ENCODE measurements around the gene DQX1.
A peak's percentile ranks its signal among the peaks of the same experiment; 100 is the strongest.

The DQX1 gene

DNA sequence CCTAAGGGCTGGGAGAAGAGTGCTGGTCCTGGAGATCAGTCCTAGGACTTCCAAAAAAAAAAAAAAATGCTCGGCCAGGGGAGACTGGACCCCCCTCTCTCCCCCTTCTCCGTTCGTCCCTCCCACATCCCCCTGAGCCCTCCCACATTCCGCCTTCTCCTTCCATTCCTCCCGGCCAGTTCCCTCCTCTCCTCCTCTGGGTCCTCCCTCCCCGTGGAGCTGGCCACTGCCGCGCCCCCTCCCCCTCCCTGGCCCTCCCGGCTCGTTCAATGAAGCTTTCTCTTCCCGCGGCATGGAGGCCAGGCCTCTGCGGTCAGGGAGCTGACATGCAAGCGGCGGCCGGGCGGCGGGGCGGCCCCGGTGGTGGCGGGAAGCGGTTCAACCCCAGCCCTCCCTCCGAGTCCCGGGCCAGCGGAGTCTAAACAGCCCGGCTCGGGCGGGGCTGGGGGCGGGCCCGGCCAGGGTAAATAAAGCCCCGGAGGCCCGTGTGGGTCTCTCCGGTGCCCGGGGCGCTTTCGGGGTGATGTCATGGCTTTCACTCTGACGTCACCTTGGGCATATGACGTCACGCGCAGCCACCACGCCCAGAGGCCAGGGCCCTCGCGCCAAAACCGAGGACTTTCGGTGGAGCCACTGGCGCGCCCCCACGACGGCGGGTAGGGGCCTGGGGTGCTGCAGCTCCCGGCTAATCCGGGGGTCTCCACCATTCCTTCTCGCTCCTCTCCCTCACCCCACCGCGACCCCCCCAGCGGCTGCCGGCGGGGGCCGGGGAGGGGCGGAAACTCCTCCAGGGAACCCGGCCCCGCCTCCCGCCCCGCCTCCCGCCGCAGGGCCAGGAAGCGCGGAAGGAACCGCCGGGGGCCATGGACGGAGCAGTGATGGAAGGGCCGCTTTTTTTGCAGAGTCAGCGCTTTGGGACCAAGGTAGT lies 28.1 kb upstream of the DQX1 start, which contains the start of the genes DOK1 and LOXL3:
Gene DOK1 (plus strand): TSS at position 829 of the 928 bp plus-strand sequence. CDS start 35 bp downstream, at position 864.
Gene LOXL3 (minus strand): TSS at position 51 of the 928 bp plus-strand sequence. CDS start 1,308 bp downstream, outside the sequence.
- DNase-seq: peak; percentile 96

DNA sequence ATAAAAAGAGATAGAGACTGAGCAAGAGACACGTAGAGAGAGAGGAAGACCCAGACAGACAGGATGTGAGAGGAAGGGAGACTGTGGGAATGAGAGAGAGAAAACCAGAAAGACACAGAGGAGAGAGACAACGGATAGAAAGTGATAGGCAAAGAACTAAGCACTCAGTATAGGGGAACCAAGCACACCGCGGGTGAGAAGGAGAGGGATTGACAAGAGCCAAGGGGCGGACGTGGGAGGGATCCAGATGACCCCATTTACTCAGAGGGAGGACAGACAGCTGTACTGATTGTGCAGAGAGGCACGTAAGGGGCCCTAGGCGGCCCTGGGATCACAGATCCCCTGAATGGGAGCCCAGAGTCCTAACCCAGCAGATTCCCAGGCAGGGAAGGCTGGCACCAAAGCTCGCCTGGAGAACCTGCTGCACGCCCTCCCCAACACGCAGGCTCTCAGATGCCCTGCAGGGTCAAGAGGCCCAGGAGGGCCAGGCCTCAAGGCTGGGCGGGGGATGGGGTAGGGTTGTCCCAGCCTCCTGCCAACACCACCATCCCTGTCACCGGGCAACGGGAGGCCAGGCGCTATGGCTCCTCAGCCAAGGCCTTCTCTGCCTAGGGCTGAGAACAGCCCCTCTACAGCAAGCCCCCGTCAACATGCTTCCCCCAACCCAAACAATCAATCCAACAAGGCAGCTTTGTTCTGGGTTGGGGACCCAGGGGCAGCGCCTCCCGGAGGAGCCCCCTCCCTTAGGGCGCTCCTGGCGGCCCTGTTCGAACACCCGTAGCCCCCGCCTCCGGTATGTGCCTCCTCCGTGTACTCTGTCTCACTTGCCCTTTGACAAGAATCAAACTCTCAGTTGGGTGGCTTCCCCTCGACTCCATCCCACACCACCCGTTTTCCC lies 27.1 kb upstream of the DQX1 start:
- no peak for DNase-seq

DNA sequence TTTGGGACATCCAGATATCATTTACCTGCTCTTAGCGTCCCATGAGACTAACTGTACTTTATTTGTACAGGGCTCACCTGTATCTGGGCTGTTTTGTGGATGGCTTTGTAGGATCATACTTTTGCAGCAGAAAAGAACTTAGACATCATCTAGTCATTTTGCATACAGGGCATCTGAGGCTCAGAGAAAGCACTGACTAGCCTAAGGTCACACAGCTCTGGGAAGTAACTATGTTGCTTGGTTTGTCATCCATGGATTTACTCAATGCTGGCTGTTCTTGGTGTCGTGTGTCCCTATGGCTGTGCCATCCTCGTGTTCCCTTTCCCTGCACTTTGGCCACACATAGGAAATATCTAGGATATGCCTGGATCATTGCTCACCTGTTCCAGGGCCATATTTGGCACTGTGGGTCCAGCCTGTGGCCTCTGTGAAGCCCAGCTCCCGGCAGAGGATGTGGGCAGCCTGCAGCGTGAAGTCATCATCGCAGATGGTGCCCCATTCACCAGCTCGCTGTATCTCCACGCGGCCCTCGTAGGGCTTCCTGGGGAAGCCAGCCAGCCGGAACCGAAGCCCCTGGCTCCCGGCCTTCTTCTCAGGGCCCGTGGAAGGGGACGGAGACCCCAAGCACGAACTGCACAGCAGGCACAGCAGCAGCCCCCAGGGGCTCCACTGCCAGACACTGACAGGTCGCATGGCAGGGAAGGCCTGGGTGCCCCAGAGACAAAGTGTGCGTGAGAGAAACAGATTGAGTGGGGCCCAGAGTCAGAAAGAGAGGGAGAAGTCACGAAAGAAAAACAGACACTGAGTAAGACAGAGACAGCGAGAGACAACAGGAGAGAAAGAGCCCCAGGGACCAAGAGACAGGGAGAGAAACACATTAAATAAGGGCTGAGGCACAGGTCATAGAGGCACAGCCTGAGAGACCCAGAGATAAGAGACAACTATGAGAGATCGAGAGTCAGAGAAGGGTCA lies 26.2 kb upstream of the DQX1 start:
- no peak for DNase-seq

DNA sequence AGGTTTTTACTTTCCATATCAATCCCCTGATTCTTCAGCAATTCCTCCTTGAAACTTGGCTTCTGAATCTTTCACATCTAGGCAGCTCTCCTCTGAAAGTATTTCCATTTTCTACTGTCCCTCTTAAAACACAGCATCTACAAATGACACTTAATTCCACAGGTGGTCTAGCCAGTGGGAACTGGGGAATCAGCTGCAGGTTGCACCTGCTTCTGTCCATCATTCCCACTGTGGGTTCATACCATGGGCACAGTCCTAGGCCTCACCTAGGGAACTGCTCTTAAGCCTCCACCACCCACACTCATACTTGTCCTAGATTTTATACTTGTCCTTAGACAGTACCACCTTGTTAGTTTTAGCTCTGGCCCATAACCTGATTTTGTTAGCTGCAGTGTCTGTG lies 25.5 kb upstream of the DQX1 start:
- no peak for DNase-seq

DNA sequence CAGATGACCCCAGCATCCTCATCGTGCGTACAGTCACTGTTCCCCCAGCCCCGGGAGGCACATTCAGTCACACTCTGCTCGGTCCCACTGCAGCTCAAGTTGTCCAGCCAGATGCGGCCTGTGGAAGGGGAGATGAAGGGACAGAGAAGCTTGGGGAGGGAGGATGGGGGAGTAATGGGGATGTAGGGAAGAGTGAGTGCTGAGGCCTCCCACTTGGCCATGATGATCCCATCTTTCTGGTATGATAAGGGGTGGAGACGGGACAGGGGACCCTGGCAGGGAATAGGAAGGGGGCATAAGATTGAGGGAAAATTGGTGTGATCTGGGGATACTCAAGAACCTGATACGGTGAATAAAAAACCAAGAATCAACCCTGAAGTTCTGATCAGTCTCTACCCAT lies 24.2 kb upstream of the DQX1 start:
- no peak for DNase-seq

DNA sequence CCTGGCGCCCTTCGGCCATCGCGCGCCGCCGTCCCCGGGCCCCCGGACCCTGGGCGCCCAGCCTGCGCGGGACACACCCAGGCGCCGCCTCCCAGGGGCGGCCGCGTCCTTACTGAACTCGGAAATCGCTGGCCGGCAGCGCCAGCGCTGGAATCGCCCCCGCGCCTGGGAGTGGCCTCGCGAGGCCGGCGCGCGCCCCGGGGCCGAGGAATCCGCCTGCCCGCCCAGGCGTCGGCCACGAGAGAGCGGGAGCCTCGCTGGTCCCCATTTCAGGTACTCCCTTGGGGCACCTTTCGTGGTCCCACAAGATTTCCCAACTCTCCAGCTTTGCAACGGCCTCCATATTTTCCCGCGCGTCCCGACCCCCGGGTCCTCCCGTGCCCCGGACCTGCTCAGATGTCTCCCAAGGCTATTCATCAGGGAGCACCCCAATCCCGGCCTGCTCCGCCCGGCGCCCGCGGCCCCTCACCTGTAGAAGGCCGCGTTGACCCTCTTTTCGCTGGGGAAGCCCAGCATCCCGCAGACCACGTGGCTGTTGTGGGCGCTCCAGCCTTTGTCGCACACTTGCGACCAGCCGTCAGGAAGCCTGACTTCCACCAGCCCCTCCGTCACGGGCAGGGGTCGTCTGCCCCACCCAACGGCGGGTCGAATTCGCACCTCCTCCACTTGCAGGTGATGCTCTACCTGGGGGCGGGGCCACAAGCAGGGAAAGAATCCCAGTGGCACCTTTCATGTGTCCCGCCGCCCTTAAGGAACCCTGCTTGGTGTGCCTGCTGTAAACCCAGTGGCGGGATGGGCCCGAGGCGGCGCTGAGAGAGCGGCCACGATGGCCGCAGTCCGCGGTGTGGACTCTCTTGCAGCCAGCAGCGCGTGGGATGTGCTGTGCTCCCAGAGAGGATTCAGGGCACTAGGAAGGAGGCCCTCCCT lies 23.1 kb upstream of the DQX1 start:
- DNase-seq: peak; percentile 50

DNA sequence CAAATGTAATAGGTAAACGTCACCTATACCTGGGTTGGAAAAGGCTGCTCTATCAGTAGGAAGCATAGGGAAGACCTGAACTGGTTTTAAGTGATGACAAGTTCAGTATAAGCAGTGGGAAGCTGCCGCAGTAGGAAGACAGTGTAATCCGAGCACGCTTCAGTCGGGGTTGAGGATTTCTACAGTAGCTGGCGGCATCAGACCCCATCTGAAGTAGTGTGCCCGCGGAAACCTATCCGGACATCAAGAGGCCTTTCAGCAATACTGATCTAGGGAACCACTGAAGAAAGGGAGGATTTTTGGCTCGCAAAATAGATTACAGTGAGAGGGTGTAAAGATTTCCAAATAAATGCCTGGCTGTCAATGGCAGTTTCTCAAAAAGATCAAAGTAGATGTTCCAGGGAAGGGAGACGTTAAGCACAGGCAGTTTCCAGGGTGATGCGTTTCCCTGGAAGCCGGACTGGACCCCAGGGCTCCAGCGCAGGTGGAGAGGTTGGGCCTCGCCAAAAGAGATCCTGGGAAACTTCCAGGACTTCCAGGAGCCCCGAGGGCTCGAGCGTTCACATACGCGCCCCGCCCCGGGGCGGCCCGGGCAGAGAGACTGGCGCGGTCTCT lies 22.4 kb upstream of the DQX1 start:
- DNase-seq: no peak

DNA sequence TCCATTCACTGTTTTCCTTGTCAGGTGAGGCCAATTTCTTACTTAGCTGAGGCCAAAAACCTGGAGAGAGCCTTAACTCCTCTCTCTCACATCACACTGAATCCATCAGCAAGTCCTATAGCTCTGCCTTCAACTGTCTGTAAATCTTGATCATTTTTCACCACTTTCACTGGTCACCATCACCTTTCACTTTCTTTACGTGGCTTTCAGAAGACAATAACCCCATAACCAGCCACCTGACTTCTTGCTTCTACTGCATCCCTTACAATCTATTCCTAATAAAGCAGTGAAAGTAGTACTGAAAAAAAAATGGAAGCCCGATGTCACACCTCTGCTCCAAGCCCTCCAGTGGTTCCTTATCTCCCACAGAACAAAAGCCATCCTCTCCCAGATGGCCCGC lies 20.0 kb upstream of the DQX1 start:
- no peak for DNase-seq

DNA sequence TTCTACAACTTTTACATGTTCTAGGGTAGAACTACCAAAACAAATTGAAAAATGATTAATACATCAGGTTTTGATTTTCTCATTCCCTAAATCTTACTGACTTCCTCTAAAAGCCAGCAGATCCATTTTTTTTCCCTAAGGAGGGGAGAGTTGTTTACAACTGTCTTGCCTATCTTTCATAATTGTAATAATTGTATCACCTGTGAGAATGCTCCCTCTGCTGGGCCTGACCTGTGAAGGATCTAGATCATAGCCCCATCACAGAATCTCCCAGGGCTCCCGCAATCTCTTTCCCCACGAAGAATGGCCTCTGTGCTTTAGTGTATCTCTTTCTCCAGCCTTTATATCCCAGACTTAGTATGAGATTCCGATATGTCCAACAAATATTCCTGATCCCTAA lies 18.6 kb upstream of the DQX1 start:
- DNase-seq: no peak

DNA sequence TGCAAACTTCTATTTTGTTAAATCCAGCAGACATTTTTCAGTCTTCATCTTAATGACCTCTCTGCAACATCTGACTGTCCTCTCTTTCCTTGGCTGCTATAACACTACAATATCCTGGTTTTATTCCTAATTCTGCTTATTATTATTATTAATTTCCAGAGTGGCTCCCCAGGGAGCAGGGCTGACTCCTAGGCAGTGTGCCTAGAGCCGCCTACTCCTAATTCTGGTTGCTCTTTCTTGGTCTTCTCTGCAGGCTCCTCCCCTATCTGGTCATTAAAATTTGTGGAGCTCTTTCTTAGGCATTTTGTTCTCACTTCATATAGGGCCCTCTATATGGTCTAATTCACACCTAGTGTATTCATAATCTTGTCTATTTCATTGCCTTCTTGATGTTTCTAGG lies 16.9 kb upstream of the DQX1 start:
- no peak for DNase-seq

DNA sequence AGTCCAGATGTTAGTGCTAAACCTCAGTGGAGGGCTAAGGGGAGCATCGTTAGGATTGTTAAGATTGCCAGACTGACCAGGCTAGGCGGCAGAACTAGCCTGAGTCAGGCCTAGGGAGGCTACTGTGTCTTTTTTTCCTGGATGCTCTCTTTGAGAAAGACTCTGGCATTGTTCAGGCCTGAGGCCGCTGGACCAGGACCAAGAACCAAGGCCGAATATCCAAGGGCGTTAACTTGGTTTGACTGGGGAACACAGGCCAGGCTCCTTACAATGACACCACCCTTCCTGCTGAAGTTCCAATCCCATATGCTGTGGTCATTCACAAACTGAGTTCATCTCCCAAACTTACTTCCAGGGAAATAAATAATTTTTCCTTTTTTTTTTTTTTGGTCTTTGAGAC lies 14.3 kb upstream of the DQX1 start:
- DNase-seq: no peak

DNA sequence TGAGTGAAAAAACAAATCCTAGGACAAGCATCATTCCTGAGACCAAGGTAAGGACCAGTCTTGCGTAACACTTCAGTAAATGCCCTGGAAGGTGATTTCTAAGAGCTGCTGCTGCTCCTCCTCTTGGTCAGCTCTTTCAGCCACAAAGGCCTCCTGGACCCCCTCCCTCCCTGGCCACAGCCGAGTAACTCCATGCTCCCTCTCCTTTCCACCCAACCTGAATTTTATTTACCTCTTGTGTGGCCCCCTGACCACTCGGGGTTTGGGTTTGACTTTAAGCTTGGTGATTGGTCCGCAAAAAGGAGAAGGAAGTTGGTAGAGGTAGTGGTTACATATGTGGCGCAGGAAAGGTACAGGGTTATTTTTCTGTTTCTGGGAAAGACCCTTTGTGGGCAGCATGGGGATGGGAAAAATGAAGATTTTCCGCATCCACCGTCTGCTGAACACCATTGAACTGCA lies 12.9 kb upstream of the DQX1 start:
- no peak for DNase-seq

DNA sequence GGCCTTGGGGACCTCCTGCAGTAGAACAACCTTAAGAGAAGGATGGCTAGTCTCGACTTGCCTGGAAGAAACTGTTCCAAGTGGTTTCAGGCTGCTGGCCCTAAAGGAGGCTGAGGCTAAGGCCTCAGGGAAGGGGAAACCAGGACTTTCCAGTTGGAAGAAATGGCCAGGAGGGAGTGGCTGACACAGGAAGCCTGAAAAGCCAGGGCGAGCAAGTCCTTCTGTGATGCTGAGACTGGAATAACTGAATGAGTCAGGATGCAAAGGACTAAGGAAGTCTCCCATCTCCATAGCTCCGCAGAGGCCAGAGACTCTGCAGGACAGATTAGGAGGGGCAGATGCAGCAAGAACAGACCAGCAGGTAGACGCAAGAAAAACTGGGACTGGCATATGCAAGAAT lies 11.1 kb upstream of the DQX1 start:
- no peak for DNase-seq

DNA sequence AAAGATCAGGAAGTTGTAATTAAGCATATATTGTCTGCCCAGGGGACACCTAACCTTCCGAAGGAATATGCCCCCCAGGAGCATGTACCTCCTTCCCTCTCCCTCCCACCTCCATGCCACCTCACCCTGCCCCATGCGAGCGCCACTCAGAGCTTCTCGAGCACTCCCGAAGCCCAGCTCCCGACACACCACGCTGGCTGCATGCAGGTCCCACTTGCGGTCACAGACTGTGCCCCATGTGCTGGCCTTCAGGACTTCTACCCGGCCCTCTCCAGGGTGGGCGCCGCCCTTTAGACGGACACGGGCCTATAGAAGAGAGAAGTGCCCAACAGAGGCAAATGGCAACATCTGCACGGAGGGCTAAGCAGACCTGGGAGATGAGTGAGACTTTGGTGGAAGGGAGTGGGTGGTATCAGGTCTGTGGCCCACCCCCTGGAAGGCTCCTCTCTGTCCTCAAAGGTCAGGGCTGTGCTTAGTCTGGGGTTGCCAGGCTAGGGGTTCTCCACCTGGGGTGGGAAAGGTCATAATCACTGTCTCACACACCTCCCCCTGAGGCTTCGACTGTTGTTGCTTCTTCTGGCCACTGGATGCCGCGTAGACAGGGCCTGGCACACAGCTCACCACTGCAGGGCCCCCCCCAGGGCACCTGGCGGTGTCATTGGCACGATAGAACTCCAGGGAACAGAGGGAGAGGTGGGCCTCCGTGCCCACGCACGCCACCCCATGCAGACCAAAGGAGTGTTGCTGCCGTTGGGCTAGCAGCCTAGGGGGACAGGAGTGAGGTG lies 10.3 kb upstream of the DQX1 start:
- DNase-seq: no peak

DNA sequence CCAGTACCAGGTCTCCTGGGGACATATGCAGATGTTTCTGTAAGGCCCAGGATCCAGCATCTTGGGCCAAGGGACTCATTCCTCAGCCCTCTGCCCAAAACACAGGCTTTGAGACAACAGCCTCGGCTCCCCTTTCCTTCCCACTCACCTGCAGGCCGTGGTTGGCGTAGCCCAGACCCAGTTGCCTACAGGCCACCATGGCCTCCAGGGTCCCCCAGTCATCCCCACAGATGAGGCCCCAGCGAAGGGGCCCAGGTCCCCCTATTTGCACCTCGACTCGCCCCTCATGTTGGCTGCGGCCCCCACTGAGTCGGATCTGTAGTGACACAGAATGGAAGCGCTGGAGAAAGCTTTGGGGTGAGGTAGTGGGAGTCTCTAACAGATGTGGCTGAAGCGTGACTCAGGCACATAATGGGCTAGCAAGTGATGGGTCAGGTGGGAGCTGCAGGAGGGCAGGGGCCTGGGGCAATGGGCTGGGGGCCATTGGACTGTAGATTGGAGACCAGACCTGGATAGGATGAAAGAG lies 9.5 kb upstream of the DQX1 start:
- no peak for DNase-seq

DNA sequence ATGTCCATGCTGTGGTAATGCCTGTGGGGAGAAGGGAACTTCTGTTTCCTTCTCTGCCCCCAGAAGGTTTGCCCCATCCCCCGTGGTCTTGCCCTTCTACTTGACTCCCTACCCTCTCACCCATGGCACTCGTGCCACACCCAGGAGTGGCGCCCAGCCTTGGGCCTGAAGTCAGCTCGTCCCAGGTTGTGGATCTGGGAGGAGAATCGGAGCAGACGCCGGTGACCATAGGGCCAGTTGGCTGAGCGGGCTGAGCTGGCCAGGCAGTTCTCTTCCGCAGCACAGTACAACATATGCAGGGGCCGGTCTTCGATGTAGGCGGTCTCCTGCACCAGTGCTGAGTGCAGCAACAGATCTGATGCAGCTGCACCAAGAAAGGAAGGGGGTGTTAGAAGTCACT lies 8.4 kb upstream of the DQX1 start:
- no peak for DNase-seq

DNA sequence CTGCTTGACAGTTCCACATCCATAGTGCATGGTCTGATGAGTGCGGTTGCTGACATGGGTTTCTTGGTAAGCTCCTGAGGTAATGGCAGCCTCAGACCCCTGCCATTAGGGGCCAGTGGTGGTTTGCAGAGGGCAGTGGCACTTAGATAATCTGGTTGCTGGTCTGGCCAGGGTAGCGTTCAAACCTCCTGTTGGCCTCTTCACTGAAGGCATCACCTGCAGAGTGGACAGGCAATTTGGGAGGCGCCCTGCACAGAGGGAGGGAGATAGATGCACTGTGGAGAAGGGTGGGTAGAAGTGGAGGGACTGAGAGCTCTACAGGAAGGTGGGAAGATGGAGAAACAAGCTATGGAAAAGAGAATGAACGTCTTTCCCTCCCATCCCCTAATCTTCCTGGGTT lies 7.4 kb upstream of the DQX1 start:
- no peak for DNase-seq

DNA sequence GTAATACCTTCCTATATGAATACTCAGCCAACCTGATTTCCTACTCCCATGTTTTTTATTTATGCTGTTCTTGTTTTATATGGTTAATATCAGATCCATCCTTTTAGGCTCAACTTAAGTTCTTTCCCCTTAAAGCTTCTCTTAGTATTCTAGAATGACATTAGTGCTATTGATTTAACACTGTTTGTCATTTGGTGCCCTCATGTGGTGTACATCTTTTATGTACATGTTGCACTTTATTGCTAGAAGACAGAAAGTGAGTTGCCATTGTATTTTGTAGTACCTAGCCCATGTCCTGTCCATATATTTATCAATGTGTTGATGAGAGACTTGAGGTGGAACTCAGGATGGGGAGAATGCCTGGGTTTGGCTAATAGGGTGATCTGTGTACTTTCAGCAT lies 6.2 kb upstream of the DQX1 start:
- peak; percentile 45 for DNase-seq

DNA sequence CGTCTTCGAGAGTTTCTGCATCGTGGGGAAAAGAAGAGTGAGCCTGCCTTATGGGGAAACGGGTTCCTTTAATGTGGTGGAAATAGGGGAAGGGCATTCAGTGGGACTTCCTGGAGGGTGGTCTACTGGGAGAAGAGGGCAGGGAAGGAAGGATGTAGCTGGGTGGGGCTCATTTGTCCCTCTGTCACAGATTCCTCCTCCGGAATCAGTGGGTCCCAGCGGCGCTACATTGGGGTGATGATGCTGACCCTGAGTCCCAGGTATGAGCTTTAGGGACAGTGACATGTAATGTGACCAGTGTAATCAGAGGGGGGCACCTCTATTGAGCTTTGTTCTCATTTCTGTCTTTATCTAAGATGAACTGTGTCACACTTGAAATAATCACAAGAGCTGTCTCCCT lies 5.6 kb upstream of the DQX1 start:
- no peak for DNase-seq
